ENCODE results near the gene RABL2A. TPM values are rescaled to one million over a fixed set of nuclear protein-coding genes. Genes with fewer than 3 reads are reported as not detected.
"Not testable (repeated sequence)": the region's sequence is repeated elsewhere in the genome, so short reads cannot be mapped to it uniquely, and the experiment has no call there.

The RABL2A gene
- total RNA-seq (10 to 100 TPM in 1 of 6 donors, 1 to 10 TPM in 5; 5.2 to 12.5 (median 7.1) TPM), polyA plus RNA-seq (10 to 100 TPM; 15.6 to 17.7 TPM)

- H3K27ac ChIP-seq; H3K9me3 ChIP-seq; H3K4me1 ChIP-seq; FAIRE-seq; H3K27me3 ChIP-seq; intact Hi-C loops (cut with DNase I); H3K36me3 ChIP-seq: not testable (repeated sequence)
- WGBS, 2 donors = 0% methylated on average over 23 to 39 of the region's 51 CpGs
- DNase-seq (peak; percentile 78 to 93 (median 85)), ATAC-seq (peak; percentile 99 to 100 (median 100))
- peak within 1 kb of the TSS; percentile 4 to 54 (median 32) for H3K4me3 ChIP-seq
Observed at GRCh38 chr2:113626616-113627330, at the start of gene RABL2A. Gene RABL2A (plus strand): TSS chr2:113627266. CDS start chr2:113628607, 1,341 bp downstream.

DNA sequence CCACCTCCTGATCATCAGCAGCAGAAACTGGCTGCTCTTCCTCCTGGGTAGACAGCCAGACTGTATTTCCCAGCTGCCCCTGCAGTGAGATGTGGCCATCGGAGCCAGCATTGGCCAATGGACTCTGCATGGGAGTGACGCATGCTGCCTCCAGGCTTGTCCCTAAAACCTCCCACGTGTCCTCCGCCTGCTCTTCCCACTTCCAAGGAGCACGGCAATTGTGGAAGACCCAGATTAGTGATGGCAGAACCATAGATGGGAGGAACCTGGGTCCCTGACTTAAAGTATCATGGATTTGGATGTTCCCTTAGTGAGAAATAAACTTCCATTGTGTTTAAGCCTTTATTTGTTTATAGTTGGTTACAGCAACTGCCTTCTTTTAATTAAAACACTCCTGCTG, 48.6 kb upstream of the RABL2A start:
- DNase-seq; H3K4me1 ChIP-seq; H3K36me3 ChIP-seq; ATAC-seq; H3K4me3 ChIP-seq; FAIRE-seq; H3K27me3 ChIP-seq; H3K27ac ChIP-seq; intact Hi-C loops (cut with DNase I); H3K9me3 ChIP-seq: not testable (repeated sequence)
- WGBS, 2 donors = 38 to 53% methylated on average over 4 of the region's 5 CpGs

- H3K9me3 ChIP-seq; ATAC-seq; H3K36me3 ChIP-seq; FAIRE-seq; H3K27ac ChIP-seq; intact Hi-C loops (cut with DNase I); H3K4me1 ChIP-seq; H3K4me3 ChIP-seq; H3K27me3 ChIP-seq; DNase-seq: not testable (repeated sequence)
- WGBS, 2 donors = 85 to 98% methylated on average over 3 of the region's 3 CpGs
Observed at GRCh38 chr2:113582473-113582872, 44.6 kb upstream of the RABL2A start.

GRCh38 chr2:113583521-113584225, 43.4 kb upstream of the RABL2A start:
- Histone ChIP-seq H3K27ac (peak overlapping the region; percentile 50 to 84 (median 70)), H3K4me3 (peak overlapping the region; percentile 88 to 96 (median 90))
- 1 to 2% methylated on average over 41 to 57 of the region's 63 CpGs for WGBS, 2 donors
- intact Hi-C loops (cut with DNase I); H3K4me1 ChIP-seq; H3K36me3 ChIP-seq; H3K27me3 ChIP-seq; FAIRE-seq; H3K9me3 ChIP-seq: not testable (repeated sequence)
- DNase-seq (peak; percentile 70 to 94 (median 80)), ATAC-seq (peak in 2 of 4 donors; percentile 45 to 51)

DNA sequence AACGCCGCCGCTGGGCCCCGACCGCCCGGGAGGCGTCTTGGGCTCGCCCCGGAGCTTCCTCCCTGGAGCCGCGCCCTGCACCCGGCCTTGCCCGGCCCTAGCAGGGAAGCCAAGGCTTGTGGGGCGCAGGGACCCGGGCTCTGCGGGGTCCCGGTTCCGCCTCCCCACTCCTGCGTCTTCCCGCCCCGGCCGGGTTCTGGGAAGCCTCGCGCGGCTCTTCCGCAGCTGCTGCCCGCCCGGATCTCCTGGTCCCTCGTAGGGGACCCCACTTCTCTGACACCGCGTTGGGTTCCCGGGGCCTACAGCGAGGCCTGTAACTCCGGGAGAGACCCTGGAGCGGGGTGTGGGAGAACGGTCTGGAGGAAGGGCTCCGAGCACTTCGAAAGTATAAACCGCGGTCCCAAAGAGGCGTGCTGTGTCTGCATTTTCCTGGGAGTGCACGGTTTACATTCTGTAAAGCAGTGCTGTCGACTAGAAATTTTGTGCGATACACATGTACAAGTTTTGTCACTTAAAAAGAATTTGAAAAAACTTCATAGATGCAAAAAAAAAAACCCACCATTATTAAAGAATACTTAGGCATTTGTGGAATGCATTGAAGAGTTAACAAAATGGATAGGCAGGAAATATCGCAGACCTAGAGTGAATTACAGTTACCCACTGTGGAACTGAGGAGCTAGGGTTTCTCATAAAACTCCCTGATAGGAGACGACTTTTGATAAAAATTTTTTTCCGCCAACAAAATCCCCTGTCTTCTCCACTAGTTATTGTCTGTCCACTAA, 42.6 kb upstream of the RABL2A start:
- Histone ChIP-seq H3K27ac (peak overlapping the region; percentile 50 to 84 (median 70)), H3K4me3 (peak overlapping the region; percentile 88 to 96 (median 90))
- ATAC-seq; H3K4me1 ChIP-seq; H3K27me3 ChIP-seq; FAIRE-seq; intact Hi-C loops (cut with DNase I); H3K9me3 ChIP-seq; H3K36me3 ChIP-seq: not testable (repeated sequence)
- DNase-seq = peak in 2 of 6 donors; percentile 69 to 73
- 2% methylated on average over 18 to 26 of the region's 47 CpGs for WGBS, 2 donors

DNA sequence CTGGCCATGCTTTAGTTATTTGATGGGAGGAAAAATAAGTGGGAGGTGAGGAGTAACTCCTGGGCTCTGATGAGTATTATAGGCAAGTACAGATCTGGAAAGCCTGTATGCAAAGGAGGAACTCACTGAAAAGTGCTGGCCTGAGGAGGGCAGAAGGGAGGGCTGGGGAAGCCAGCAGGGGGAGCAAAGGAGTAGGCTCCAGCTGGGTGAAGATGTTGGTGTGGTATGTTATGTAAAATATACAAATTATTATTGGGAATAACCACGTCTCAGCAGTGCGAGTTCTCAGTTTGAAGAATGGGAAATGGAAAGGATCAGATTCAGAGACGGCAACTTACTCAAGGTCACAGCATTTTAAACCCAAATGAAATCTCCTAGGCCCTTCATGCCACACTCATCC, 39.9 kb upstream of the RABL2A start:
- H3K27ac ChIP-seq; ATAC-seq; H3K27me3 ChIP-seq; H3K4me1 ChIP-seq; H3K36me3 ChIP-seq; H3K9me3 ChIP-seq; intact Hi-C loops (cut with DNase I); H3K4me3 ChIP-seq; FAIRE-seq: not testable (repeated sequence)
- WGBS, 2 donors = 37 to 47% methylated on average over 3 of the region's 3 CpGs
- TF ChIP-seq, protein P1, sequence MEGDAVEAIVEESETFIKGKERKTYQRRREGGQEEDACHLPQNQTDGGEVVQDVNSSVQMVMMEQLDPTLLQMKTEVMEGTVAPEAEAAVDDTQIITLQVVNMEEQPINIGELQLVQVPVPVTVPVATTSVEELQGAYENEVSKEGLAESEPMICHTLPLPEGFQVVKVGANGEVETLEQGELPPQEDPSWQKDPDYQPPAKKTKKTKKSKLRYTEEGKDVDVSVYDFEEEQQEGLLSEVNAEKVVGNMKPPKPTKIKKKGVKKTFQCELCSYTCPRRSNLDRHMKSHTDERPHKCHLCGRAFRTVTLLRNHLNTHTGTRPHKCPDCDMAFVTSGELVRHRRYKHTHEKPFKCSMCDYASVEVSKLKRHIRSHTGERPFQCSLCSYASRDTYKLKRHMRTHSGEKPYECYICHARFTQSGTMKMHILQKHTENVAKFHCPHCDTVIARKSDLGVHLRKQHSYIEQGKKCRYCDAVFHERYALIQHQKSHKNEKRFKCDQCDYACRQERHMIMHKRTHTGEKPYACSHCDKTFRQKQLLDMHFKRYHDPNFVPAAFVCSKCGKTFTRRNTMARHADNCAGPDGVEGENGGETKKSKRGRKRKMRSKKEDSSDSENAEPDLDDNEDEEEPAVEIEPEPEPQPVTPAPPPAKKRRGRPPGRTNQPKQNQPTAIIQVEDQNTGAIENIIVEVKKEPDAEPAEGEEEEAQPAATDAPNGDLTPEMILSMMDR (IDR thresholded peaks at IDR 0.05) = peak in 3 of 4 donors; percentile 17 to 32 (median 26)
- DNase-seq = peak in 5 of 6 donors; percentile 44 to 73 (median 52)

- peak in 1 of 6 donors; percentile 33 for DNase-seq
- WGBS, 2 donors = 49 to 56% methylated on average over 3 to 4 of the region's 7 CpGs
- H3K36me3 ChIP-seq; FAIRE-seq; ATAC-seq; H3K9me3 ChIP-seq; H3K4me1 ChIP-seq; intact Hi-C loops (cut with DNase I); H3K27me3 ChIP-seq; H3K27ac ChIP-seq; H3K4me3 ChIP-seq: not testable (repeated sequence)
Observed at GRCh38 chr2:113589591-113589990, 37.5 kb upstream of the RABL2A start.

DNA sequence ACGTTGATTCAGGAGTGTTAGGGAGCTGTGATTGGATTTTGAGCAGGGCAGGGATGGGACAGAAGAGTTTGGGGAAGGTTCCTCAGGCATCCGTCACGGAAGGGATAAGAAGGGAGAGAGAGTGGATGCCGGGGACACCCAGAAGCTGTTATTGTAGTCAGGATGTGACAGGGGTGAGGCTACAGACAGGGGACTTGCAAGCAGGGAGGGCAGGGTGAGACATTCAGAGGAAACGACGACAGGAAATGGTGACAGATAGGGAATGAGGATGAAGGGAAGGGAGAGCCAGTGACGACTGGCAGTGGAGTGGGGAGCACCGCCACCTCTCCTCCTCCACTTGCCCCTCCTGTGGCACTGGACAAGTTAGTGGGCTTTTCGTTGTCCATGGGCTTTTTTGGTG, 35.1 kb upstream of the RABL2A start:
- H3K27me3 ChIP-seq; H3K4me3 ChIP-seq; H3K27ac ChIP-seq; H3K9me3 ChIP-seq; DNase-seq; H3K4me1 ChIP-seq; FAIRE-seq; ATAC-seq; intact Hi-C loops (cut with DNase I); H3K36me3 ChIP-seq: not testable (repeated sequence)
- WGBS, 2 donors = 71 to 78% methylated on average over 1 to 6 of the region's 9 CpGs

DNA sequence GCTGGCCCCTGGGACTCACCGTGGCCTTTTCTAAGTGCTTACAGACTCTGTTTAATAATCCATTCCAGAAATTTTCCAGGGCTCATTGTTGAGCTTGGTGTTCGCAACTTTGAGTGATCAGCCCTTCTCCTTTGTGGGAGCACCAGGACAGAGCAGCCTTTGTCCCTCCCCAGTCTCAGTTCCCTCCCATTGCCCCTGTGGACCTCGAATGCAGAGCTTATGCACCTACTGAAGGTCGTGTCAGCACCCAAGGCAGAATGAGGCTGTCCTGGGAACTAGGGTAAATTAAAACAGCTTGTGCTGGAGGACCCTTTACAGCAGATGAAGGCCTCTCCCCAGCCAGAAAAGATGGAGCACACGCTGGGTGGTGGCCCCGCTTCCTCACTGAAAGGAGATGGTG, 33.8 kb upstream of the RABL2A start:
- H3K27ac ChIP-seq; H3K4me3 ChIP-seq; DNase-seq; intact Hi-C loops (cut with DNase I); ATAC-seq; FAIRE-seq; H3K9me3 ChIP-seq; H3K4me1 ChIP-seq; H3K27me3 ChIP-seq; H3K36me3 ChIP-seq: not testable (repeated sequence)
- WGBS, 2 donors = 76 to 91% methylated on average over 6 of the region's 6 CpGs

DNA sequence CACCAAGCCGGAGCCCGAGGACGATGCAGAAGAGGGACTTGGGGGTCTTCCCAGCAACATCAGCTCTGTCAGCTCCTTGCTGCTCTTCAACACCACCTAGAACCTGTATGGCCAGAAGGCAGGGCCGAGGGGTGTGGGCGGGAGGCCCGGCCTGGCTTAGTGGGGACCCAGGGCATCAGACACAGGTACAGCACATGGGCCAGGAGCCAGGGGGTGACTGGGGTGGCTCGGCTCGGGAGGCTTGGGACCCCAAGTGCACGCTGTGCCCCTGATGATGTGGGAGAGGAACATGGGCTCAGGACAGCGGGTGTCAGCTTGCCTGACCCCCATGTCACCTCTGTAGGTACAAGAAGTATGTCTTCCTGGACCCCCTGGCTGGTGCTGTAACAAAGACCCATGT, 31.3 kb upstream of the RABL2A start:
- H3K4me1 ChIP-seq; H3K27me3 ChIP-seq; H3K27ac ChIP-seq; H3K9me3 ChIP-seq; ATAC-seq; H3K4me3 ChIP-seq; H3K36me3 ChIP-seq; FAIRE-seq; intact Hi-C loops (cut with DNase I): not testable (repeated sequence)
- 89 to 96% methylated on average over 7 to 10 of the region's 10 CpGs for whole genome bisulfite sequencing, 2 donors
- peak in 1 of 6 donors; percentile 56 for DNase-seq

Measured in pancreas (tissue), 10 donors.